HG02610 (cell line): ENCODE results near the gene RPL13A.
A peak's percentile ranks its signal among the peaks of the same experiment; 100 is the strongest.
"Not testable (repeated sequence)": the region's sequence is repeated elsewhere in the genome, so short reads cannot be mapped to it uniquely, and the experiment has no call there.

Experiments used
- ATAC-seq: cut with Tn5 transposase; IDR thresholded peaks from one replicate; pipeline ENCODE4 v1.9.1; 2021; ENCODE audit warnings: mild to moderate bottlenecking, moderate library complexity; ENCODE audit not compliant: unreplicated experiment

The RPL13A gene

DNA sequence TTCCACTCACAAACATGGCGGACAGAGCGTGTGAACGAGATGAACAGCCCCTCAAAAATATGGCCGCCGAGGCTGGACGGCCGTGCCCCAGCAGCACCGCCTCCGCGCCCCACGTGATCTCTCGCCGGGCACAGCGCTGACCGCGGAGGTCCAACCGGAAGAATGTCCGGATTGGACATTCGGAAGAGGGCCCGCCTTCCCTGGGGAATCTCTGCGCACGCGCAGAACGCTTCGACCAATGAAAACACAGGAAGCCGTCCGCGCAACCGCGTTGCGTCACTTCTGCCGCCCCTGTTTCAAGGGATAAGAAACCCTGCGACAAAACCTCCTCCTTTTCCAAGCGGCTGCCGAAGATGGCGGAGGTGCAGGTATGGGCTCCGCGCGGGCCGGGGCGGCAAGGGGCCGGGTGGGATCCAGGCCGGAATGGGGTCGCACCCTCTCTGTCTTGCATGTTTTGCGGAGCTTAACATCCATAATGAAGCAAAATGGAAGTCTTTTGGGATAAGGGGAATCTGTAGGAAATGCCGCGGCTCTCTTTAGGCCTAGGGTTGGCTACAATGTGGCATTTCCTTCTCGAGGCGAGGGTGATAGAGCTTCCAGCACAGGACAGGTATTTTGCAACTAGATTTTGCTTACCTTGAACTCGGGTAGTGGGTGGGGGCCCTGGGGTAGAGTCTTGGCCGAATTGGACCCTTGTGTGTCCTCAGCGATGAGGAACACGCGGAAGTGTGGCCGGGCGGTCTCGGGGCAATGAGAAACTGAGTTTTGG lies at the start of gene RPL13A:
TSS of gene RPL13A (plus strand) at position 332 of the 769 bp plus-strand sequence. CDS start at position 354, 22 bp downstream.
- ATAC-seq, result peak; percentile 83

DNA sequence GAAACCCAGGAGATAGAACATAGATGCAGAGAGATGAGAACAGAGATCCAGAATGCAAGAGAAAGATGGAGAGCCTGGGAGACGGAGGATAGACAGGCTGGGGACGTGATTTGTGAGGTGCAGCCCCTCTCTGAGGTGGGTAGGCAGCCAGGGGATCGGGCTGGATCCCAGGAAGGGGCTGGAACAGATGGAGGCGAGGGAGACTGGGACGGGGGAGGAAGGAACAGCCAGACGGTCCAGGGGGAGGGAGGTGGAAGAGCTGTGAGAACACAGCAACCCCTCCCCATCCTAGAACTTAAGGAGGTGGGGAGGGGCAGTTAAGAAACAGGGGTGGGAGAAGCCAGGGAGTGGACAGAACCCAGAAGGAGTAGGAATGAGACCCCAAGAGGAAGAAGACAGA lies 49.1 kb upstream of the RPL13A start:
- no peak for ATAC-seq

DNA sequence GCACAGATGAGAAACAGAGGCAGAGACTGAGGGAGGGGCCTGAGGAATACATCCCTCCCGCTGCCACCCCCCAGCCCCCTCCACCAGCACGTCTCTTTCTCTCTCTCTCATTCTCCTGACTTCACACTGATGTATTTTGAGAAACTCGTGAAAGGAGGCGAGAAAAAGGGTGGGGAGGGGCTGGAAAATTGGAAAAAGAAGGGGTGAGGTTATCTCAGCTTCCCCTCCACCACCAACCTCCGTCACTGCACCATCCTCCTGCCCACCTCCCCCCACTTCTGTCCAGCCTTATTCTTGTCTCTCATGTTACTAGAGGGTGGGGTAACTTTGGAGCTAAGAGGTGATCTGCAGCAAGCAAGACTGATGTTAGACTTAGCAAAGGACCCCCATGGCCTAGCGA lies 47.6 kb upstream of the RPL13A start:
- no peak for ATAC-seq

DNA sequence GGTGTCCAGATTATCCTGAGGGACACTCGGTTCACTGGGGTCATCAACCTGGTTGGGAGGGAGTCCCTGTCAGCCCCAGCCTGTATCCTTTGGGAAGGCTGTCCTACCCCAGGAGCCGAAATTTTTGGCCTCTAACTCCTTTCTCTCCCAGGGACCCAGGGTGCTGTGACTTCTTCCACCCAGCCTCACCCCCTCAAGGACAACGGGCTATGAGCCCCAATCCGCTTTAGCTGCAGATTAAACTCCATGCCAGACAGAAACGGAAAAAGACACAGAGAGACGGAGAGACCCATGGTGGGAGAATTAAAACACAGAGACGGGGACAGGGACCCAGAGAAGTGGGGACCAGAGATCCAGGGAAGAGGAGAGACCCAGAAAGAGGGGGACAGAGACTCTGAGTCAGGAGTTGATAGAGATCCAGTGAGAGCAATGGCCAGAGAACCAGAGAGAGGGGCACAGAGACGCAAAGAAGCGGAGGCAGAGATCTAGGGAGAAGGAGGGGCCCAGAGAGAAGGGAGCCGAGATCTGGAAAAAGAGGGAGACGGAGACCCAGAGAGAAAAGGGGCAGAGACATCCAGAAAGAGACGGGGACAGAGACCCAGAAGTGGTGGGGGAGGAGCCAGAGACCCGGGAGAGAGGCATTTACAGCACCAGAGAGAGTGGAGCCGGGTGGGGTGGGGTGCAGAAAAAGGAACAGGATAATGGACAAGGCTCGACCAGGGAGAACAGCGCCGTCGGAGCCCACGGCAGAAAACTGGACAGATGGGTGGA lies 46.8 kb upstream of the RPL13A start:
- no peak for ATAC-seq

DNA sequence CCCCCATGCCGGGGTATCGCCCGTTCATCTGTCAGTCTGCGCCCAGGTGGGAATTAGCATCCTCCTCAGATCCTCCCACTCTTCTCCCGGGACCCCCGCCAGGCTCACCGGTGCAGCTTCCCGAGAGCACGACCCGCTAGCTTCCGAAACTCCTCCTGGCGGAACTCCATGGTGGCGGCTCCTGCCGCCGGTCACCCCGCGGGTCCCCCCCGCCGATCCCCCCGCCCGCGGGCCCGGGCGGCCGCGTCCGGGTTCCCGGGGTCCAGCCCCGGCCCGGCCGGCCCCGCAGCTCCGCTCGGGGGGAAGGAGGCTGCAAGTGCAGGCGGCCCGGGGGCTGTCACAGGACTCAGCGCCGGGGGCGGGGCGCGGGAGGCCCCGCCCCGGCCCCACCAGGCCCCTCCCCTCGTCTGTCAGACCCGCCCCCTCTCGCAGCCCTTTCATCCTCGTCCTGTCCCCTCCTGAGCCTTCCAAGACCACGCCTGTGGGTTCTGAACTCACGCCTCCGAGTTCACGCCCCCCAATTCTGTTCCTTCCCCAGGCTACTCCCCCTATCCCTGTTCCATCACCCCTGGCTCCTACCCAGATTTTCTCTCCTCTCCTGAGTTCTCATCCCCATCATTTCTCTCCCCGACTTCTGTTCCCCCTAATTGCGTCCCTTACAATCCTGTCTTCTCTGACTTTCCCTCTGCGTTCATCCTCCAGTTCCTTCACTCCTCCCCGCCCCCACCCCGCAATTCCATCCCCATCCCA lies 46.0 kb upstream of the RPL13A start, which contains the start of gene SLC17A7:
TSS of gene SLC17A7 (minus strand) at position 318 of the 750 bp plus-strand sequence. CDS start at position 170, 148 bp downstream.
- no peak for ATAC-seq

DNA sequence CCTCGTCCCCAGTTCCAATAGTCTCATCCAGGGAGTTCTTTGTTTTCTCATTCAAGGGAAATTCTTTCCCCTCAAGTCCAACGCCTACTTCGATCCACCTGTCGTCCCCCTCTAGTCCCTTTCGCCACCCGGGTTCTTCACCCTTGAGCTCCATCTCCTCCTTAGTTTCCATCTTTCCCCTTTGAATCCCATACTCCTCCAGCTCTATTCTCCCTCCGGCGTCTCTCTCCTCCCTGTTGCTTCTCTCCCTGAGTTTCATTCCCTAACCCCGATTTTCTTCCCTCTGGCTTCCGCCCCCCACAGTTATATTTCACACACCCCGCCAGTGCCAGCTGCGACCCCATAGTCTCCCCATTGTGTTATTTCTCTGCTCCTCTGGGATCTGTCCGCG lies 45.5 kb upstream of the RPL13A start:
- ATAC-seq, result no peak

DNA sequence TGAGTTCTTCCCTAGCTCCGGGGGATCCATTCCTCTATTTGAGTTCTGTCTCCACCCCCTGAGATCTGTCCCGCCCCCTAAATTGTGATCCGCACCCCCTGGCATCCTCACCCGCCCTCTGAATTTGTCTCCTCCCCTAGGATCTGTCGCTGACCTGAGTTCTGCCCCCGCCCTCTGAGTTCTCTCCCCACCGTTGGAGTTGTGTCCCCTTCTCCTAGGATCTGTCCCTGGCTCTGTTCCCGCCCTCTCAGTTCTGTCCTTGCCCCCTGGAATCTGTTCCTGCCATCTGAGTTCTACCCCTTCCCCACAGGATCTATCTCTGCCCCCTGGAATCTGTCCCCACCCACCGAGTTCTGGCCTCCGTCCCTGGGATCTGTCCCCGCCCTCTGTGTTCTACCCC lies 45.1 kb upstream of the RPL13A start:
- ATAC-seq, result no peak

DNA sequence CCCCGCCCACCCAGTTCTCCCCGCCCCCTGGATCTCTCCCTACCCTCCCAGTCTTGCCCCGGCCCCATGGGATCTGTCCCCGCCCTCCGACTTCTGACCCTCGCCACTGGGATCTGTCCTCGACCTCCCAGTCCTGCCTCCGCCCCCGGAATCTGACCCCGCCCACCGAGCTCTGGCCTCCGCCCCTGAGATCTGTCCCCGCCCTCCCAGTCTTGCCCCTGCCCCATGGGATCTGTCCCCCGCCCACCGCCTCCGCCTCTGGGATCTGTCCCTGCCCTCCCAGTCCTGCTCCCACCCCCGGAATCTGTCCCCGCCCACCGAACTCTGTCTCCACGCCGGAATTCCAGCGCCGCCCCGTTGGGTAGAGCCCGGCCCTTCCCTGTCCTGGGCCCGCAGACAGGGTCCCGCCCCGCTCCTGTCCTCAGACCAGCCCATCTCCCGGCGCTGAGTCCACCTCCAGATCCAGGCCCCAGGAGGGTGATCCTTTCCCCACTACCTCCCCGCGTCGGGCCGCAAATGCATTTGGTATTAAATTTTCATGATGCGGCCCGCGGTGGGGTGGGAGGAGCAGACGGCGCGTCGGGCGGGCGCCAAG lies 44.5 kb upstream of the RPL13A start:
- peak; percentile 9 for ATAC-seq

DNA sequence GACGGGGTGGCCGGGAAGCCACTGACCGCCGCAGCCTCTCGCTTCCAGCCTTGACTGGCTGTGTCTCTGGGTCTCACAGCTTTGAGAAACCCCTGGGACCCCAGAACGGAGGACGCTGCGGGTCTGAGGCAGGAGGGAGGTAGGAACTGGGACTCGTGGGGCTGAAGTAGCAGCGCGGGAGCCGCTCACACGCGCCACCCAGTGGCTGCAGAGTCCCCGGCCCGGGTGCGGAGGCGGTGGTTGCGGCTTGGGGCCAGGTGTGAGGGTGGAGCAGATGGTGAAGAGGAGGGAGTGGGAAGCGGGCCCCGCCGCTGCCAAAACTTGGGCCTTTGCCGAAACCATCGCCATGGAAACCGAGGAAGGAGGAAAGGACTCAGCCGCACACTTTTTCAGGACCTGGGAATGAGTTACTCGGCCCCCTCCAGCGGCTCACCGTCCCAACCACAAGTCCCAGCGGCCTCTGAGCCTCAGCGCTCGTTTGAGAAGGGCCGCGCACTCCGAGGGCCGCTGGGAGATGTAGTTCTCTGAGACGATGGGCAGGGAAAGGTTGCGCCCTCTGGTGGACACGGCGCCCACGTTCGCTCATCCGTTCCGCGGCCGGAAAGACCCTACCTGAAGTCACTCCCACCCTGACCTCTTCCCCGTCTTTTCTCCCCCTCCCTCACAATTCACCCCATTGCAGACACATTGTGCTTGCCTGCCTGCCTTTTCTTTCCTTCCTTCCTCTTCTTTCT lies 43.9 kb upstream of the RPL13A start:
- ATAC-seq, result peak; percentile 68

DNA sequence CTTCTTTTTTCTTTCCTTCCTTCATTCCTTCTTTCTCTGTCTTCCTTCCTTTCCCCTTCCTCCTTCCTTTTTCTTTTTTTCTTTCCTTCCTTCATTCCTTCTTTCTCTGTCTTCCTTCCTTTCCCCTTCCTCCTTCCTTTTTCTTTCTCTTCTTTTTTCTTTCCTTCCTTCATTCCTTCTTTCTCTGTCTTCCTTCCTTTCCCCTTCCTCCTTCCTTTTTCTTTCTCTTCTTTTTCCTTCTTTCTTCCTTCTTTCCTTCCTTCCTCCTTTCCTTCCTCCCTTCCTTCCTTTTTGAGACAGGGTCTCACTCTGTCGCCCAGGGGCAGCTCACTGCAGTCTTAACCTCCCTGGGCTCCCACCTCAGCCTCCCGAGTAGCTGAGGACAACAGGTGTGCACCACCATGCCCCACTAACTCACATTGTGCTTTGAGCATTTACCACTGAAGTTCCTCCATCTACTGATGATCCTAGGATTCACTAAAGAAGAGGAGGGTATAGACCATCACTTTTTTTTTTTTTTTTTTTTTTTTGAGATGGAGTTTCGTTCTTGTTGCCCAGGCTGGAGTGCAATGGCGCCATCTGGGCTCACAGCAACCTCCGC lies 43.2 kb upstream of the RPL13A start:
- not testable (repeated sequence) for ATAC-seq

DNA sequence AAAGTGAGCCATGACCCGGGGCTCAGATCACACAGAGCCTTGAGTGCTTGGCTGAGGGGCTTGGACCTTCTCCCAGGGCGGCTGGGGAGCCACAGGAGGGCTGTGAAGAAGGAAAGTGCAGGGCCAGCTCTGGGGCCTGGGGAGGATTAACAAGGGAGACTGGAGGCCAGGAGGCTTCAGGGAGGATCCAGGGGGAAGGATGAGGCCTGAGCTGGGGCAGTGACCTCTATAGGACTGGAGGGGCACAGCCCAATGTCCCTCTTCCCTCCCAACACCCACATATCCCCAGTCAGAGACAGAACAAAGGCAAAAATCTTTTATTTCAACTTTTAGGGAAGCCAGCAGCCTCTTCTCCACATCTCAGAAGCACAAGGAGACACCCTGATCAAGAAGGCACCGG lies 41.4 kb upstream of the RPL13A start:
- ATAC-seq, result no peak

DNA sequence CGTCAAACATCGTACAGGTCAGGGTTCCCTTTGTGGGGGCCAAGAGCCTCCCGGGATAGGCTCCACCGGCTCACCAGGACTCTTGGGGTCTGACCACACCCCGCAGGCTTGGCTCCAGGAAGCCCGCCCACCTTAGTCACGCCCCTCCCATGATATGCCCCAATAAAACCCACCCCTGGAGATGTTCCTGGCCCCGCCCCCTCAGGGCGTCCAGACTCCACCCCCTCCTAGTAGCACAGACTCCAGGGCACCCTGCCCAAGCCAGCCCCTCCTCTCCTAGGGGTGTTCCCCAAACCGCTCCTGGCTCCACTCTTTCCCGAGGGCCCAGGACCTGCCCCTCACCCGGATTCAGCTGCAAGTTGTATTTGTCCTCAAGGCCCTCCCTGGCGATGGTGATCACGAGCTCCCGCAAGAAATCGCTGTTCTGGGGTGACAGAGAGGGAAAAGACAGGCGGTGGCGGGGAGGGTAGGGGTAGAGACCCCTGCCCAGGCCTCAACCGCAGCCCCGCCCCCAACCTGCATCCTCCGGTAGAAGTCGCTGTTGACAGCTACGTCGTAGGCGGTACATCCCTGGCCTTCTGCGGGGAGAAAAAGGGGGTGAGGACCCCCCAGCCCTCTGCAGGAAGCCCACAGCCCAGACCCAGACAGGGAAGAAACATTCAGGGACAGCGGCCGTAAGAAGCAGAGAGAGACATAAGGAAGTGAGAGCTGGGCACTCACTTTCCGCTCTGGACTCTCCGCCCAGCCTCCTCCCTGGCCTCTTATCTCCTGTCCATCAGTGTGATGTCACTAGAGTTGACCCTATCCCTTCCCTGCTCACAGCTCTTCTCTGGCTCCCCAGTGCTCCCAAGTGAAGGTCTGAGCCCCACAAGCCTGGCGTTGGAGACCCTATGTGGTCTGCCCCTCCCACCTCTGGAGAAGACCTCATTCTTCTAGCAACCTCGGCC lies 39.6 kb upstream of the RPL13A start:
- ATAC-seq, result no peak

DNA sequence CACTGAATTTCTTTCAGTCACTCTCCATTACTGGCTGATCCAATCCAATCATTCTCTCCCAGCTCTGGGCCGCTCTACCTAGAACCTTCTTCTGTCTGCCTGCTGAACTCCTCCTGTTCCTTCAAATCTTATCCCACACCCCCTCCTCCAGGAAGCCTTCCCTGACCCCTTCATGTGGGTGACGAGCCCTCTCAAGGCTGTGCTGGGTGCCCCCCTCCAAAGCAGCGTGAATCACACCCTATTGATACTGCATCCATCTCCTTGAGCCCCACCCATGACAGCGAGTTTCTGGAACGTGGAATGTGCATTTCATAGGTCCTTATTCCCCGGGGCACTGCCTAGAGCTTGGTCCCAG lies 39.0 kb upstream of the RPL13A start:
- ATAC-seq, result no peak

DNA sequence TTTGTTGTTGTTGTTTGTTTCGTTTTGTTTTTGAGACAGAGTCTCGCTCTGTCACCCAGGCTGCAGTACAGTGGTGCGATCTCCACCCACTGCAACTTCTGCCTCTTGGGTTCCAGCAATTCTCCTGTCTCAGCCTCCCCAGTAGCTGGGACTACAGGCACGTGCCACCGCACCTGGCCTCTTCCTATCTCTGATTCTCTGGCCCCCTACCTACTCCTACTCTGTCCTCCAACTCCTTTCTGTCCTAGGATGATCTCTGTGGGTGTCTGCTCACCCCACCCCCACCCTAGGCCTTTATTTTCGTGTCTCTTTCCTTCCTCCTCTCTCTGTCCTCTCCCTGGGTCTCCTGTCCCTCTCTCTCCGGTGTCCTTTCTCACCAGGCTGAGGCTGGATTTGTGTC lies 37.0 kb upstream of the RPL13A start:
- ATAC-seq, result no peak

DNA sequence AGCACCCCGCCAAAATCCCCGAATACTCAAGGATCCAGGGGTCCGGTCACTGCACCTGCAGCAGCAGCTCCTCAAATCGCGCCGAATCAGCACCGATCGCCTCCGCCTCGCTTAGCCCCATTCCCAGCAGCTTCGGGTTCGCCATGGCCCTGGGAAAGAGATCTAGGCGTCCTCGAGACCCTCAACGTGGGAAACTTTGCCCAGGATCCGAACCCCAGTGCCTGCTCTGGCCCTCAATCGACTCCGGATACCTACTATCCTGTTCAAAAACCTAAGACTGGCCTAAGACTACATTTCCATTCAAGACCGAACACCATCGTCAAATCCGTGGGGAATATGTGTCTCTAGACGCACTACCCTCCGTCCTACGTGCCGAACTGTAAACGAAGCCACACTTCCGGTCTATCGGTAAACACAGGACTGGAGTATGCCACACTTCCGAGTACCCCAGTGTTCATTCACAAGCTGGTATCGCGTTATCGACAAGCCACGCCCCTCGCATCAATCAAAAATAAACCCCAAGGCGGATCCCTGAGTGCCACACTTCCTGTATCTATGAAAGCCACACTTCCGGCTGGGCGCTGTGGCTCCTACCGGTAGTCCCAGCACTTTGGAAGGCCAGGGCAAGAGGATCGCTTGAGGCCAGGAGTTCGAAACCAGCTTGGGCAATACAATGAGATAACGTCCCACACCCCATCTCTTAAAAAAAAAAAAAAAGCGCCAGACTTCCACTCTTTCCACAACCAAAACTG lies 35.8 kb upstream of the RPL13A start, which contains the start of gene PIH1D1:
TSS of gene PIH1D1 (minus strand) at position 385 of the 752 bp plus-strand sequence. CDS start at position 145, 240 bp downstream.
- peak; percentile 60 for ATAC-seq

DNA sequence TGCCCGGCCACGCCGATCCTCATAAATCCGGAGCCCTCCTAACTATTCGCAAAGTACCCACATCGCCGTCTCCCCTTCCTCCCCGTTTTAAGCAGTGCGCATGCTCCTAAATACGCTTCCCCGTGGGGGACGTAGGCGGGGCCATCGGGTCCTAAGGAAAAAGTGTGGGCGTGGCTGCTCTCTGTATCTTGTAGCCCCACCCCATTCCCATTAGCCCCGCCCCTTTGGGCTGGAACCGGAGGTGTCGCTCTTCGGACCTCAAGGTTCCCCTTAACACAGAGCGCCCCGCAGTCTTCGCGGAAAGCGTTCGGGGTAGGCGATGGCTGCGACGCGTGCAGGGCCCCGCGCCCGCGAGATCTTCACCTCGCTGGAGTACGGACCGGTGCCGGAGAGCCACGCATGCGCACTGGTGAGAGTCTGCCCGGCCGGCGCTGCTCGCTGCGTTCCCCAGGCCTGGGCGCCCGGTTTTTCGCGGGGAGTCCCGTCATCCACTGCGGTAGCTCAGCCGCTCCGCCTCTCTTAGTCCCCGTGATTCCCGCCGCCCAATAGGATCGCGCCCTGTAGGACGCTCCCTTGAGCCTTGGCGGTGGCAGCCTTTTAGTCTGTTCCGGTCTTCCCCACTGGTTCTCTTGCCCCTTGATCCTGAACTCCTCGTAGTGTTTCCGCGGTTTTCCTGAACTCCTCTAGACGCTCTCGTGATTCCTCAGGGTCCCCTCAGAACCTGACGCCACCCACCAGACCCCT lies 34.2 kb upstream of the RPL13A start, which contains the start of gene ALDH16A1:
TSS of gene ALDH16A1 (plus strand) at position 213 of the 744 bp plus-strand sequence. CDS start at position 320, 107 bp downstream.
- ATAC-seq, result peak; percentile 82

DNA sequence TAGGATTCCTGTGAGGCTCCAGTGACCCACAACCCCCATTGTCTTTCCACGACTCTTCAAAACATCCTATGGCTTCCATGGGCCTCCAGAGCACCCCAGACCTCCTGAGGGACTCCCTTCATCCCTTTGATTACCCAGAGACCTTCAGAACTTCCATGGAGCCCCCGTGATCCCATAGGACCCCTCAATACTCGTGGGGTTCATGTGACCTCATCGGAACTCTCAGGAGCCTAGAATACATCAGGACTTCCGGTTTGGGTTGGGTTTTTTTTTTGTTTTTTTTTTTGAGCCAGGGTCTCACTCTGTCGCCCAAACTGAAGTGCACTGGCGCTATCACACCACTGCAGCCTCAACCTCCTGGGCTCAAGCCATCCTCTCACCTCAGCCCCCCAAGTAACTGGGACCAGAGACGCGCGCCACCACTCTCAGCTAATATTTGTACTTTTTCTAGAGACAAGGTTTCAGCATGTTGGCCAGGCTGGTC lies 33.6 kb upstream of the RPL13A start:
- ATAC-seq, result no peak
